Stimulated activated CD4-positive, alpha-beta T cell treated with anti-CD3 and anti-CD28 coated beads, Interleukin-1b, Interleukin-23, amount 100 ng/mL, for 24 hours (primary cell): ENCODE results near the gene TOGARAM2.

Experiments
- DNase-seq, 4 experiments: peaks; one replicate each; pipeline ENCODE4 v3.0.0-alpha.2; 2020; ENCODE audit warnings: low read depth in 4 of 4, low spot score in 1 of 4

The TOGARAM2 gene

GRCh38 chr2:29017716-29018435 lies 36.8 kb downstream of the TOGARAM2 start:
- no peak for DNase-seq

GRCh38 chr2:29021886-29022285 lies 40.8 kb downstream of the TOGARAM2 start:
- no peak for DNase-seq

GRCh38 chr2:29022679-29023078 lies 41.6 kb downstream of the TOGARAM2 start:
- no peak for DNase-seq

GRCh38 chr2:29023188-29023587 lies 42.1 kb downstream of the TOGARAM2 start:
- DNase-seq, result no peak

GRCh38 chr2:29024882-29025430 lies 43.9 kb downstream of the TOGARAM2 start:
- no peak for DNase-seq

GRCh38 chr2:29025711-29026110 lies 44.6 kb downstream of the TOGARAM2 start:
- no peak for DNase-seq

- DNase-seq, result no peak
These were observed 49.9 kb downstream of the TOGARAM2 start for GRCh38 chr2:29031046-29031445.

- DNase-seq, result no peak
These were observed 51.1 kb downstream of the TOGARAM2 start for GRCh38 chr2:29032189-29032588.

GRCh38 chr2:29033172-29033571 lies 52.1 kb downstream of the TOGARAM2 start:
- DNase-seq, result no peak

GRCh38 chr2:29033656-29034055 lies 52.6 kb downstream of the TOGARAM2 start:
- no peak for DNase-seq

GRCh38 chr2:29035016-29035745 lies 54.1 kb downstream of the TOGARAM2 start:
- DNase-seq, result no peak

- DNase-seq, result no peak
These were observed 58.8 kb downstream of the TOGARAM2 start for GRCh38 chr2:29039718-29040480.

GRCh38 chr2:29040552-29040951 lies 59.5 kb downstream of the TOGARAM2 start:
- DNase-seq, result no peak

- no peak for DNase-seq
These were observed 60.1 kb downstream of the TOGARAM2 start for GRCh38 chr2:29041161-29041660.

GRCh38 chr2:29042561-29043075 lies 61.5 kb downstream of the TOGARAM2 start:
- no peak for DNase-seq

GRCh38 chr2:29044459-29044858 lies 63.4 kb downstream of the TOGARAM2 start:
- DNase-seq, result no peak

- DNase-seq, result no peak
These were observed 65.2 kb downstream of the TOGARAM2 start for GRCh38 chr2:29046321-29046720.

- no peak for DNase-seq
These were observed 66.2 kb downstream of the TOGARAM2 start for GRCh38 chr2:29047083-29047845.

GRCh38 chr2:29050591-29050990 lies 69.5 kb downstream of the TOGARAM2 start:
- DNase-seq, result no peak

GRCh38 chr2:29051730-29052129 lies 70.6 kb downstream of the TOGARAM2 start:
- no peak for DNase-seq
